ENCODE measurements around the gene DTHD1. TPM values are rescaled to one million over a fixed set of nuclear protein-coding genes. Genes with fewer than 3 reads are reported as not detected.

The DTHD1 gene
- total and polyA plus RNA-seq, 2 of the 8 experiments (the other 6 are each of a cell fraction or from before 2014, with no cell fraction given) = not detected

- Histone ChIP-seq H3K27ac (ENCODE audit: low read depth, low read length) (no peak overlapping the region), H2BK12ac (ENCODE audit: low read depth, low read length) (peak overlapping the region; percentile 17; the same call in 1 of the 2 replicates), H3K9ac (replicated peaks in 1 of 4; ENCODE audit: extremely low read depth in 1 of 4, low read depth in 3 of 4, low read length in 3 of 4) (peak overlapping the region in 2 of 4 experiments; percentile 26 to 39; a peak in 3 of 7 replicates), H4K8ac (ENCODE audit: extremely low read depth, insufficient read depth, low read length) (no peak overlapping the region; the same call in 1 of the 2 replicates), H3K4me1 (replicated peaks in 1 of 4; ENCODE audit: control insufficient read depth in 3 of 4, insufficient read depth in 4 of 4, low read length in 3 of 4) (no peaks in the 10 kb centered on the region), H2BK5ac (ENCODE audit: low read depth, low read length) (no peak overlapping the region), H3K36me3 (ENCODE audit: control insufficient read depth in 2 of 4, insufficient read depth in 4 of 4, low read length in 3 of 4) (no peaks in the 10 kb centered on the region), H3K23me2 (ENCODE audit: low read depth, low read length) (peaks cover 8% of the 10 kb centered on the region; the same call in 1 of the 2 replicates), H3K4me3 (ENCODE audit: extremely low read depth in 1 of 4, insufficient read depth in 2 of 4, low read depth in 3 of 4, low read length in 4 of 4) (peak overlapping the region; percentile 64 to 77 (median 74)), H3K4me2 (ENCODE audit: insufficient read depth in 1 of 2, low read depth in 2 of 2, low read length in 2 of 2) (peak overlapping the region; percentile 74 to 77), H3K79me1 (ENCODE audit: low read depth, low read length) (no peaks in the 10 kb centered on the region), H3K27me3 (replicated peaks in 1 of 4; ENCODE audit: control insufficient read depth in 3 of 4, extremely low read depth in 1 of 4, insufficient read depth in 3 of 4, low read length in 3 of 4) (peaks cover 0 to 9% (median 4%) of the 10 kb centered on the region in 4 experiments; a peak in 4 of 7 replicates), H2BK15ac (ENCODE audit: low read length) (no peak overlapping the region), H4K91ac (replicated peaks; ENCODE audit: insufficient read length, low read length) (no peak overlapping the region), H2BK20ac (ENCODE audit: low read length) (no peak overlapping the region), H2BK120ac (replicated peaks; ENCODE audit: low read depth, low read length) (no peak overlapping the region), H3K79me2 (ENCODE audit: control insufficient read depth in 1 of 2, insufficient read depth in 2 of 2, low read length in 2 of 2) (no peaks in the 10 kb centered on the region), H2AFZ (ENCODE audit: low read length) (peak overlapping the region; percentile 61), H4K5ac (ENCODE audit: insufficient read length, low read depth, low read length) (no peak overlapping the region), H3K23ac (ENCODE audit: insufficient read length) (no peak overlapping the region), H2AK5ac (ENCODE audit: low read depth, low read length) (no peak overlapping the region), H3K18ac (ENCODE audit: extremely low read depth, low read length) (peak overlapping the region; percentile 48; the same call in 1 of the 2 replicates), H3K14ac (ENCODE audit: insufficient read length) (no peak overlapping the region), H4K20me1 (replicated peaks in 1 of 2; ENCODE audit: control insufficient read depth in 1 of 2, insufficient read depth in 2 of 2, low read length in 2 of 2) (no peaks in the 10 kb centered on the region), H3K9me3 (ENCODE audit: insufficient read depth in 2 of 2, low read depth in 1 of 2, low read length in 1 of 2) (no peaks in the 10 kb centered on the region), H3K4ac (replicated peaks; ENCODE audit: insufficient read length, low read depth, low read length) (no peak overlapping the region), H3K56ac (replicated peaks; ENCODE audit: insufficient read length, low read depth, low read length) (no peak overlapping the region)
- WGBS, 2 experiments (ENCODE audit: extremely low coverage in 1 of 2, insufficient coverage in 1 of 2, insufficient read length in 1 of 2, insufficient replicate concordance in 2 of 2, low coverage in 1 of 2, low lambda C conversion rate in 2 of 2, missing lambda C conversion rate in 1 of 2) = 11% methylated on average over 21 of the region's 38 CpGs; no CpG with 5 or more reads in 1 of the 2 experiments
- FAIRE-seq = no peak
- ChIA-PET POLR2A (ENCODE audit: partially characterized antibody) (interaction anchor here (1.0 kb wide), 1 partner anchor 7 kb away, joined by 3 read pairs; no protein-coding TSS in a partner anchor), CTCF (ENCODE audit: partially characterized antibody) (interaction anchor here (1.1 to 3.3 kb wide), 8 partner anchors 10 to 101 kb away, joined by 3 to 13 read pairs (median 4); no protein-coding TSS in a partner anchor)
- peak in 1 of 2 experiments; percentile 67 for DNase-seq (ENCODE audit: low read depth in 1 of 2, low spot score in 2 of 2)
- TF ChIP-seq SIN3A (conservative IDR thresholded peaks at IDR 0.05 in 1 of 2, IDR thresholded peaks at IDR 0.05 in 1 of 2; ENCODE audit: low read depth in 1 of 2, low read length in 2 of 2) (0 out of 4 replicates have a peak, but pooled peaks of 1 of the 2 experiments have one; percentile 31), MAX (IDR thresholded peaks at IDR 0.05) (no peak), SUZ12 (IDR thresholded peaks at IDR 0.05; ENCODE audit: low read length) (0 out of 2 replicates have a peak, but pooled peaks have one; percentile 36), KDM1A (IDR thresholded peaks at IDR 0.05; ENCODE audit: borderline replicate concordance, low read length) (no peak), EGR1 (IDR thresholded peaks at IDR 0.05; ENCODE audit: borderline replicate concordance, low read depth, low read length) (0 out of 2 replicates have a peak, but pooled peaks have one; percentile 8), ASH2L (IDR thresholded peaks at IDR 0.05; ENCODE audit: low read length) (peak; percentile 71), EP300 (IDR thresholded peaks at IDR 0.05; ENCODE audit: borderline replicate concordance in 1 of 2, low read depth in 2 of 2, low read length in 2 of 2) (no peak), GABPA (IDR thresholded peaks at IDR 0.05; ENCODE audit: borderline replicate concordance, insufficient read depth, low read length) (no peak), RAD21 (IDR thresholded peaks at IDR 0.05 in 1 of 2, conservative IDR thresholded peaks at IDR 0.05 in 1 of 2; ENCODE audit: low read depth in 2 of 2, low read length in 2 of 2) (no peak)
Measured at GRCh38 chr4:36243355-36244256, 37.8 kb upstream of the DTHD1 start.
